ENCODE results near the gene RREB1. TPM values are rescaled to one million over a fixed set of nuclear protein-coding genes. Genes with fewer than 3 reads are reported as not detected.

Gene RREB1
- total and polyA plus RNA-seq, 7 donors = 6.0 to 31.9 (median 20.7) TPM

DNA sequence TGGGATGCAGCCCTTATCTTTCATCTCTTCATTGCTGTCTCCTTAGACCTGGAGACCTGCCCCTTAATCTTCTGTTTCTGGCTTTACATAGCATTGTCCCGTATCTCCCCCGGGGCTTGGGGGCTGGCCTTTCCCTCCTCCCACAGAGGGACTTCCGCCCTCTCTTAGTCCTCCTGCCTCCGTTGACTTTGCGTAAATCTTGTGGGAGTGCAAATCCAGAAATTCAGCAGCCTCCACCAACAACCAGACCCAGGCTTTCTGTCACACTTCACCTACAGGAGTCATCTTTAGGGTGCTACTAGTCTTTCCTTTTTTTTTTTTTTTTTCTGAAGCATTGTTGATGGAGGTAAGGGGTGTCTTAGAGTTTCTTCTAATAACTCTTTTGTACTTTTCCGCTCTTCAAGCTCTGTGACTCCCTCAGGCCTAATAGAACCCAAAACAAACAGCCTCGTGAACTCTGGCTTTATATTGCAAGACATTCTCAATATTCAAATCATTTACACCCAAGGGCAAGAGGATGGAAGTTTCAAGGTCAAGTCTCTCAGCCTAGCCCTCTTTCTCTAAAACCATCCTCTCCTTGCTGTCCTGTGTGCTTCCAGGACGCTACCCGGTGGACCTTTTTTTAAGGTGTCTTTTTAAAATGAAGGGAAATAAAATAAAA, 66.2 kb downstream of the RREB1 start:
- peaks cover 0 to 9% (median 2%) of the 10 kb centered on the region in 4 donors for H3K36me3 ChIP-seq
- TF ChIP-seq POLR2A (IDR thresholded peaks at IDR 0.05) = no peak
- TF ChIP-seq, protein P1, sequence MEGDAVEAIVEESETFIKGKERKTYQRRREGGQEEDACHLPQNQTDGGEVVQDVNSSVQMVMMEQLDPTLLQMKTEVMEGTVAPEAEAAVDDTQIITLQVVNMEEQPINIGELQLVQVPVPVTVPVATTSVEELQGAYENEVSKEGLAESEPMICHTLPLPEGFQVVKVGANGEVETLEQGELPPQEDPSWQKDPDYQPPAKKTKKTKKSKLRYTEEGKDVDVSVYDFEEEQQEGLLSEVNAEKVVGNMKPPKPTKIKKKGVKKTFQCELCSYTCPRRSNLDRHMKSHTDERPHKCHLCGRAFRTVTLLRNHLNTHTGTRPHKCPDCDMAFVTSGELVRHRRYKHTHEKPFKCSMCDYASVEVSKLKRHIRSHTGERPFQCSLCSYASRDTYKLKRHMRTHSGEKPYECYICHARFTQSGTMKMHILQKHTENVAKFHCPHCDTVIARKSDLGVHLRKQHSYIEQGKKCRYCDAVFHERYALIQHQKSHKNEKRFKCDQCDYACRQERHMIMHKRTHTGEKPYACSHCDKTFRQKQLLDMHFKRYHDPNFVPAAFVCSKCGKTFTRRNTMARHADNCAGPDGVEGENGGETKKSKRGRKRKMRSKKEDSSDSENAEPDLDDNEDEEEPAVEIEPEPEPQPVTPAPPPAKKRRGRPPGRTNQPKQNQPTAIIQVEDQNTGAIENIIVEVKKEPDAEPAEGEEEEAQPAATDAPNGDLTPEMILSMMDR (IDR thresholded peaks at IDR 0.05) = no peak
- no peak for TF ChIP-seq EP300 (IDR thresholded peaks at IDR 0.05)
- TF ChIP-seq POLR2AphosphoS5 (IDR thresholded peaks at IDR 0.05) = no peak
- H3K27me3 ChIP-seq = no peaks in the 10 kb centered on the region
- intact Hi-C loops (cut with DNase I) = loop anchor here (5.0 kb wide), 1 partner anchor 43 kb away; no protein-coding TSS in a partner anchor
- no peaks in the 10 kb centered on the region for H3K9me3 ChIP-seq
- WGBS, 2 donors = 86 to 88% methylated on average over 9 of the region's 9 CpGs
- peaks cover 0 to 51% (median 45%) of the 10 kb centered on the region in 4 donors for H3K4me1 ChIP-seq
- no peak overlapping the region for H3K4me3 ChIP-seq
- no peak for DNase-seq
- H3K27ac ChIP-seq = no peak overlapping the region

DNA sequence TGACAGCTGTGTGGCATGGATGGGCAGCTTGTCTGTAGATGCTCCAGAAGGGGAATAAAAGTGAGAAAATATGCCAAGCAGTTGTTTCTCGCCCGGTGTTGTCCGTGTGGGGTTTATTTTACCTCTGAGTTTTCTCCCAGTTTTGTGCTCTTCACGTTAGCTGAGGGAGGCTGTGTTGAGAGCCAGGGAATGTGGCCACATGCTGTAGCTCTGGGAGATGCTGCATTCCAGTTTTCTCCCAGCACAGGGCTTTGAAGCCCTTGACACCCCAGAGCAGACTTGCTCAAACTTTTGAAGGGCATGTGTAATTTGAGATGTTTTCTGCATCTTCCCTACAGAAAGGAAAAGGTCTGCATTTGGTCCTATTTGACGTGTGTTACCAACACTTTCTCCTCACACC, 67.7 kb downstream of the RREB1 start:
- no peaks in the 10 kb centered on the region for H3K9me3 ChIP-seq
- H3K36me3 ChIP-seq = peaks cover 0 to 17% (median 5%) of the 10 kb centered on the region in 4 donors
- no peaks in the 10 kb centered on the region for H3K27me3 ChIP-seq
- no peak overlapping the region for H3K4me3 ChIP-seq
- intact Hi-C loops (cut with DNase I) = no loop called here
- peak overlapping the region in 3 of 4 donors; percentile 5 to 35 (median 21) for H3K27ac ChIP-seq
- no peak for DNase-seq
- peaks cover 0 to 36% (median 30%) of the 10 kb centered on the region in 4 donors for H3K4me1 ChIP-seq
- 88 to 92% methylated on average over 5 of the region's 5 CpGs for WGBS, 2 donors
- TF ChIP-seq POLR2A (IDR thresholded peaks at IDR 0.05) = no peak
- TF ChIP-seq EP300 (IDR thresholded peaks at IDR 0.05) = no peak
- TF ChIP-seq, protein P1 (IDR thresholded peaks at IDR 0.05) = no peak
- TF ChIP-seq POLR2AphosphoS5 (IDR thresholded peaks at IDR 0.05) = no peak

GRCh38 chr6:7176208-7176607, 68.4 kb downstream of the RREB1 start:
- WGBS, 2 donors = 92% methylated on average over 5 of the region's 5 CpGs
- Histone ChIP-seq H3K36me3 (peaks cover under 1 to 24% (median 7%) of the 10 kb centered on the region in 4 donors), H3K27me3 (no peaks in the 10 kb centered on the region), H3K27ac (peak overlapping the region in 3 of 4 donors; percentile 5 to 38 (median 35)), H3K4me3 (no peak overlapping the region), H3K9me3 (no peaks in the 10 kb centered on the region), H3K4me1 (peaks cover 0 to 29% (median 25%) of the 10 kb centered on the region in 4 donors)
- DNase-seq = no peak
- TF ChIP-seq, protein P1 (IDR thresholded peaks at IDR 0.05) = no peak
- TF ChIP-seq EP300 (IDR thresholded peaks at IDR 0.05) = peak in 2 of 4 donors; percentile 52 to 55
- no peak for TF ChIP-seq POLR2A (IDR thresholded peaks at IDR 0.05)
- TF ChIP-seq POLR2AphosphoS5 (IDR thresholded peaks at IDR 0.05) = peak in 2 of 4 donors; percentile 34 to 45
- intact Hi-C loops (cut with DNase I) = no loop called here

GRCh38 chr6:7178280-7178679, 70.5 kb downstream of the RREB1 start:
- Histone ChIP-seq H3K4me1 (peaks cover 0 to 19% (median 17%) of the 10 kb centered on the region in 4 donors), H3K27ac (no peak overlapping the region), H3K9me3 (no peaks in the 10 kb centered on the region), H3K27me3 (no peaks in the 10 kb centered on the region), H3K4me3 (no peak overlapping the region), H3K36me3 (peaks cover 7 to 45% (median 18%) of the 10 kb centered on the region in 4 donors)
- TF ChIP-seq POLR2AphosphoS5 (IDR thresholded peaks at IDR 0.05) = no peak
- no peak for DNase-seq
- 86 to 93% methylated on average over 4 of the region's 4 CpGs for WGBS, 2 donors
- intact Hi-C loops (cut with DNase I) = no loop called here

DNA sequence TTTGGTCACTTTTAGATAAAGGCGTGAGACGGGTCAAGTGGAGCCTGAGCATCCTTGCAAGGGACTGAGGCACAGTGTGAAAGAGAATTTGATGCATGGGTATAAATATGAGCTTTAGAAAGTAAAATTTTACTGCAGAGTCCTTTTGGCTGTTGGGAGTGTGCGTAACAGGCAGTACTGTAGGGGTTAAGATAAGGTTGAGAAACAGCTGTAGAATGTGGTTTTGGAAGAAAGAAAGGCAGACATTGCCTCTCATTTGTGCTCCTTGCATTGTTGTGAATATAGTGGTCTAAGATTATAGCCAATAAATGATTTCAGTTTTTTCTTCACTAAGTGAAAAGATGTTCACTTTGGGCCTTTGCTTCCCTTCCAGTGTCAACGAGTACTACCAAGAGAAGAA, 73.0 kb downstream of the RREB1 start:
- Histone ChIP-seq H3K36me3 (peaks cover 11 to 68% (median 24%) of the 10 kb centered on the region in 4 donors), H3K4me3 (no peak overlapping the region), H3K9me3 (no peaks in the 10 kb centered on the region), H3K27me3 (no peaks in the 10 kb centered on the region), H3K27ac (no peak overlapping the region), H3K4me1 (peaks cover 0 to 11% (median 9%) of the 10 kb centered on the region in 4 donors)
- intact Hi-C loops (cut with DNase I) = no loop called here
- WGBS, 2 donors = 94 to 98% methylated on average over 4 of the region's 4 CpGs
- no peak for DNase-seq
- TF ChIP-seq POLR2AphosphoS5 (IDR thresholded peaks at IDR 0.05) (no peak), EP300 (IDR thresholded peaks at IDR 0.05) (no peak), POLR2A (IDR thresholded peaks at IDR 0.05) (no peak)
- TF ChIP-seq, protein P1 (IDR thresholded peaks at IDR 0.05) = no peak

All from sigmoid colon (tissue), 7 donors.